Adrenal gland (tissue), 12 donors: ENCODE results near the gene PRKCQ. TPM values are rescaled to one million over a fixed set of nuclear protein-coding genes. Genes with fewer than 3 reads are reported as not detected.
"Not testable (repeated sequence)": the region's sequence is repeated elsewhere in the genome, so short reads cannot be mapped to it uniquely, and the experiment has no call there.

ENCODE experiments used
- DNase-seq, 7 donors: peaks; one replicate each; pipeline ENCODE4 v3.0.0-alpha.2; 2019 to 2020
- H3K27ac ChIP-seq, 5 donors: fragments of 200-600 bp; sonication (generic) in 4 of 5; 1 replicate in 3 of 5; 2 replicates in 2 of 5; pipeline versions ENCODE4 v1.5.1 to v1.8.0; 2016 to 2020; ENCODE audit warnings: mild to moderate bottlenecking in 1 of 5
- H3K27me3 ChIP-seq: fragments of 200-600 bp; 2 replicates; pipeline ENCODE4 v1.8.0; 2021
- H3K36me3 ChIP-seq, 2 donors: fragments of 200-600 bp; replicated peaks in 1 of 2; 1 replicate in 1 of 2; 2 replicates in 1 of 2; pipeline versions ENCODE4 v1.5.1 to v1.8.0; 2018 to 2022
- H3K4me1 ChIP-seq, 2 donors: fragments of 200-600 bp; replicated peaks in 1 of 2; 1 replicate in 1 of 2; 2 replicates in 1 of 2; pipeline versions ENCODE4 v1.5.1 to v1.8.0; 2018 to 2021
- H3K4me3 ChIP-seq, 4 donors: fragments of 200-600 bp; sonication (generic) in 3 of 4; one replicate each; pipeline ENCODE4 v1.5.1; 2016 to 2018
- H3K9me3 ChIP-seq, 3 donors: fragments of 200-600 bp; sonication (generic) in 1 of 3; replicated peaks in 1 of 3; 1 replicate in 2 of 3; 2 replicates in 1 of 3; pipeline versions ENCODE4 v1.5.1 to v1.8.0; 2016 to 2021
- POLR2A ChIP-seq, 2 donors: fragments of 450-650 bp; IDR thresholded peaks; one replicate each; pipeline ENCODE4 v1.6.1; 2017; ENCODE audit warnings: antibody characterized with exemption in 2 of 2, mild to moderate bottlenecking in 2 of 2, moderate library complexity in 1 of 2
- WGBS, 4 donors: extraction: QIAGEN DNeasy Blood & Tissue Kit in 2 of 4; methylation state at CpG; one replicate each; pipeline versions ENCODE4 v1.1.5 to v1.1.7; 2013 to 2017; 5-methylcytosine and 5-hydroxymethylcytosine counted together
- intact Hi-C, 2 donors: fragments of 100-400 bp; cut with DNase I; formaldehyde crosslinking; loops; one replicate each; pipeline versions ENCODE4 v1.14.1 to v1.15.0; 2022 to 2023
- polyA plus RNA-seq, 3 donors: library from polyadenylated mRNA; stranded (reverse); fragments of 200-250 nt in 2 of 3; fragments of 350-450 nt in 1 of 3; fragmentation: Illumina TruSeq in 1 of 3; extraction: RNeasy Lipid Tissue Mini Kit (QIAGEN cat#74804) in 1 of 3; gene quantifications; one replicate each; pipeline ENCODE4 v1.2.3, GENCODE V29; 2013 to 2014
- total RNA-seq, 9 donors: library from RNA; depleted of rRNA in 4 of 9; stranded (reverse); fragments of >200 nt in 4 of 9; fragments of 120-200 nt in 1 of 9; fragmentation: NEBNext Ultra II Directional in 1 of 9; extraction: Animal tissue kit (Norgen Biotek cat#: 25700) in 1 of 9; gene quantifications; one replicate each; pipeline versions ENCODE4 v1.1.0 to v1.2.4, GENCODE V29; 2013 to 2023
- TF ChIP-seq, protein P1 (sequence below), 6 experiments: fragments of 450-650 bp in 4 of 6; fragments of 200-600 bp in 2 of 6; sonication (generic) in 1 of 6; IDR thresholded peaks; 1 replicate in 5 of 6; 2 replicates in 1 of 6; pipeline versions ENCODE4 v1.5.1 to v1.8.0; 2016 to 2021; ENCODE audit warnings: antibody characterized with exemption in 6 of 6, mild to moderate bottlenecking in 2 of 6, moderate library complexity in 1 of 6
- donor health status: healthy with polysubstance abuse.
- donor health status: Bipolar disorder and iron deficiency.
- donor health status: DM: yes; HTN: yes; CAD: no.
- donor health status: DM: no; HTN: no; CAD: no.
- donor health status: DM: no; HTN: no; CAD: no.
- donor health status: DM: yes; HTN: yes; CAD: no.

PRKCQ gene
- total and polyA plus RNA-seq, 12 donors, result 0.39 to 1.6 (median 0.68) TPM

GRCh38 chr10:6588082-6588481 is 8.0 kb upstream of the PRKCQ start:
- 59 to 75% (median 65%) methylated on average over 3 of the region's 3 CpGs for WGBS, 4 donors
- Histone ChIP-seq H3K27me3 (no peaks in the 10 kb centered on the region), H3K36me3 (no peaks in the 10 kb centered on the region), H3K9me3 (no peaks in the 10 kb centered on the region), H3K4me3 (no peak overlapping the region), H3K27ac (no peak overlapping the region), H3K4me1 (no peaks in the 10 kb centered on the region)
- no peak for DNase-seq
- TF ChIP-seq POLR2A (IDR thresholded peaks at IDR 0.05), result no peak
- TF ChIP-seq, protein P1, sequence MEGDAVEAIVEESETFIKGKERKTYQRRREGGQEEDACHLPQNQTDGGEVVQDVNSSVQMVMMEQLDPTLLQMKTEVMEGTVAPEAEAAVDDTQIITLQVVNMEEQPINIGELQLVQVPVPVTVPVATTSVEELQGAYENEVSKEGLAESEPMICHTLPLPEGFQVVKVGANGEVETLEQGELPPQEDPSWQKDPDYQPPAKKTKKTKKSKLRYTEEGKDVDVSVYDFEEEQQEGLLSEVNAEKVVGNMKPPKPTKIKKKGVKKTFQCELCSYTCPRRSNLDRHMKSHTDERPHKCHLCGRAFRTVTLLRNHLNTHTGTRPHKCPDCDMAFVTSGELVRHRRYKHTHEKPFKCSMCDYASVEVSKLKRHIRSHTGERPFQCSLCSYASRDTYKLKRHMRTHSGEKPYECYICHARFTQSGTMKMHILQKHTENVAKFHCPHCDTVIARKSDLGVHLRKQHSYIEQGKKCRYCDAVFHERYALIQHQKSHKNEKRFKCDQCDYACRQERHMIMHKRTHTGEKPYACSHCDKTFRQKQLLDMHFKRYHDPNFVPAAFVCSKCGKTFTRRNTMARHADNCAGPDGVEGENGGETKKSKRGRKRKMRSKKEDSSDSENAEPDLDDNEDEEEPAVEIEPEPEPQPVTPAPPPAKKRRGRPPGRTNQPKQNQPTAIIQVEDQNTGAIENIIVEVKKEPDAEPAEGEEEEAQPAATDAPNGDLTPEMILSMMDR (IDR thresholded peaks at IDR 0.05), result no peak
- intact Hi-C loops, result no loop called here

- 59 to 67% (median 64%) methylated on average over 4 of the region's 4 CpGs for WGBS, 4 donors
- H3K27ac ChIP-seq, result no peak overlapping the region
- no peak for TF ChIP-seq POLR2A (IDR thresholded peaks at IDR 0.05)
- TF ChIP-seq, protein P1 (IDR thresholded peaks at IDR 0.05), result no peak
Observed at GRCh38 chr10:6586501-6586900, 6.4 kb upstream of the PRKCQ start.

DNA sequence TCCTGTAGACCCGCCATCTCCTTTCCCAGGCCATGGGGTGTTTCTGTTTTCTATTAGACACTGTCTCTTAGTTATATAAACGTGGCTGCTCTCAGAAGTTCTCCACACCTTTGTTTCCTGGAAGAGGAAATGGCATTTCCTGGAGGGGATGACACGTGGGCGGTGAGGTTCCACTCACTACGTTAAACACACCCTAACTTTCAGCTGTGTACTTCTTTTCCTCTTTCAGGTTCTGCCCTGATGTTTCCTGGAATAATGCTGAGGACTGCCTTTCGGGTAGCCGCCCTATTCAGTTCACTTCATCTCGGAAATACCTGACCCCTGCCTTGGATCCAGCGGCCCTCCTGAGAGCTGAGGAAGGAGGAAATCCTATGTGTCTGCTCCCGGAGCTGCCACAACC is 3.4 kb upstream of the PRKCQ start:
- Histone ChIP-seq H3K4me3 (no peak overlapping the region), H3K4me1 (peaks cover 0 to 4% of the 10 kb centered on the region in 2 donors), H3K27me3 (peaks cover 5% of the 10 kb centered on the region), H3K36me3 (no peaks in the 10 kb centered on the region), H3K27ac (no peak overlapping the region), H3K9me3 (no peaks in the 10 kb centered on the region)
- DNase-seq, result no peak
- 77 to 87% (median 82%) methylated on average over 10 of the region's 10 CpGs for WGBS, 4 donors
- TF ChIP-seq POLR2A (IDR thresholded peaks at IDR 0.05), result no peak
- TF ChIP-seq, protein P1 (IDR thresholded peaks at IDR 0.05), result no peak
- intact Hi-C loops, result no loop called here

More at GRCh38 chr10:6586501-6586900, 6.4 kb upstream of the PRKCQ start:
- H3K36me3 ChIP-seq, result no peaks in the 10 kb centered on the region
- intact Hi-C loops, result no loop called here
- no peak for DNase-seq
- H3K27me3 ChIP-seq, result no peaks in the 10 kb centered on the region
- H3K9me3 ChIP-seq, result no peaks in the 10 kb centered on the region
- H3K4me3 ChIP-seq, result no peak overlapping the region
- H3K4me1 ChIP-seq, result no peaks in the 10 kb centered on the region

DNA sequence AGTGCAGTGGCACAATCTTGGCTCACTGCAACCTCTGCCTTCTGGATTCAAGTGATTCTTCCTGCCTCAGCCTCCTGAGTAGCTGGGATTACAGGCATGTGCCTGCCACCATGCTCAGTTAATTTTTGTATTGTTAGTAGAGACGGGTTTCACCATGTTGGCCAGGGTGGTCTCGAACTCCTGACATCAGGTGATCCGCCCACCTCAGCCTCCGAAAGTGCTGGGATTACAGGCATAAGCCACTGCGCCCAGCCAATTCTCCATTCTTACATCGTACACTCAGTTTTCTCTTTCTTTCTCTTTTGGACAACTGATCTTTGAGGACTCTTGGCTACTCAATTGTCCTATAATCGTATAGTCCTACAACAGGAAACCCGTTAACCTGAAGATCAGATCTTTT is 2.8 kb upstream of the PRKCQ start:
- H3K27me3 ChIP-seq, result not testable (repeated sequence)
- 93 to 96% (median 95%) methylated on average over 8 of the region's 8 CpGs for WGBS, 4 donors

DNA sequence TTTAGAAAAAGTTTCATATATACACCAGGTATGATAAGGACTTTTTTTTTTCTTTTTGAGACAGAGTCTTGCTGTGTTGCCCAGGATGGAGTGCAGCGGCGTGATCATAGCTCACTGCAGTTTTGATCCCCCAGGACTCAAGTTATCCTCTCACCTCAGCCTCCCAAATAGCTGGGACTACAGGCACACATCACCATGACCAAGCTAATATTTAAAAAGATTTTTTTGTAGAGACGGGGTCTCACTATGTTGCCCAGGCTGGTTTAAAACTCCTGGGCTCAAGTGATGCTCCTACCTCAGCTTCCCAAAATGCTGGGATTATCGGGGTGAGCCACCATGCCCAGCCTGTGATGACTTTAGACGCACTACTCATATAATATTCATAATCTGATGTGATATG is 2.2 kb upstream of the PRKCQ start:
- WGBS, 4 donors, result 90 to 94% (median 93%) methylated on average over 5 of the region's 5 CpGs
- no peak for DNase-seq

More for the DNA sequence above, 2.8 kb upstream of the PRKCQ start:
- intact Hi-C loops, H3K4me1 ChIP-seq, H3K27ac ChIP-seq, H3K4me3 ChIP-seq, H3K9me3 ChIP-seq, DNase-seq, H3K36me3 ChIP-seq: not testable (repeated sequence)

More for the DNA sequence above, 2.2 kb upstream of the PRKCQ start:
- TF ChIP-seq POLR2A (IDR thresholded peaks at IDR 0.05), result no peak
- TF ChIP-seq, protein P1 (IDR thresholded peaks at IDR 0.05), result no peak
- Histone ChIP-seq H3K4me1 (peaks cover 0 to 4% of the 10 kb centered on the region in 2 donors), H3K9me3 (no peaks in the 10 kb centered on the region), H3K27ac (no peak overlapping the region), H3K4me3 (no peak overlapping the region), H3K27me3 (peaks cover 5% of the 10 kb centered on the region), H3K36me3 (no peaks in the 10 kb centered on the region)
- intact Hi-C loops, result no loop called here
